ENCODE results near the gene GALNT5.

Gene GALNT5

DNA sequence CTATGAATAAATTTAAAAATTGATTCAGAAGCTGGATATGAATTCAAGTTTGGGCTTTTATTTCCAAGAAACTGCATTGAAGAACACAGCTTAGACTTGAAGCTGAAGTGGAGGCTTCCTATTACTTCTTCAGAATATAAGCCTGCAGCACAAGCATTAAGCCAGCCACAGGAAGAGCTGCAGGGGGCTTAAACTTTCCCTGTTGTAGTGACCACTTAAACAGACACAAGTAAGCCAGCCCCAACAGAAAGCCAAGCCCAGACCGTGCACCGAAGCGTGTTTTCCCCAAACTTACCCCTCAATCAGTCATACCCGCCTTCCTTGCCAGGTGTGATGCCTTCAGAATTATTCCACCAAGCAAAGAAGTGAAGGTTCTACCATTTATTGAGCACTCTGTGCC lies 39.5 kb downstream of the GALNT5 start:
- no peak for DNase-seq

GRCh38 chr2:157301307-157301706 lies 43.8 kb downstream of the GALNT5 start:
- no peak for DNase-seq

GRCh38 chr2:157302492-157303099 lies 45.1 kb downstream of the GALNT5 start:
- peak; percentile 57 for DNase-seq

GRCh38 chr2:157303612-157304011 lies 46.1 kb downstream of the GALNT5 start:
- DNase-seq, result no peak

- DNase-seq, result no peak
These were observed 47.6 kb downstream of the GALNT5 start for GRCh38 chr2:157304811-157305722.

DNA sequence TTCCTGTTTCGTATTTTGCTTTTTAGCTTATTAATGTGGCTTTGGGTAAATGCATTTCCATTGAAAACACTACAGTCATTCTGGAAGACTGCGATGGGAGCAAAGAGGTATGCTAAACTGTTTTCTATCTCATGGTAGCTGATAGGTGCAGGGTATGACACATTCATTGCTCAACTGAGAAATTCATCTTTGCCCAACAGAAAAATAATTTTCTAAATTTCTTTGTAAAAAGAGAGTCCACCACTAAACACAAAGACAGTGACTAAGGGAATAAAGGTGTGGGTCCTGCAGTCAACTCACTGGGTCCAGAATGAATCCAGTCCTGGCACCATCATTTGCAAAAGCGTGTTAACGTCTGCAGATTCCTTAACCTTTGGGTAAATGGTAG lies 48.2 kb downstream of the GALNT5 start:
- DNase-seq, result no peak

DNA sequence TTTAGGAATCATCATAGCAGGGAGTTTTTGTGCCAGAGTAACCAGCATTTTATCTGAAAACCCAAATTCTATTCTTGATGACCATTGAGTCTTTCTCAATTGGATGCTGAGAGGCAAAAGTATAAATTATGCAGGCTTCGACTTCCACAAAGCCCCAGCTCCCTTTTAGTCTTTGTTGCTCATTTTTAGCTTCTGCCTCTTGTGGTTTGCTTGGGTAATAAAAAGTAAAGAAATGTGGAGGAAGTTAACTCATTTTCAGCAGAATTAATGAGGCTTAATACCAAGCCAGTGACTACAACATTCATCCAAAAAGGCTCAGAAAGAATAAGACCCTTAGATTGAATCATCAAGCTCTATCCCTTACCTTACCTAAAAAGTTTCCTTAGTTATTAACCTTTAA lies 49.5 kb downstream of the GALNT5 start:
- DNase-seq, result no peak

- no peak for DNase-seq
These were observed 52.4 kb downstream of the GALNT5 start for GRCh38 chr2:157309878-157310277.

DNA sequence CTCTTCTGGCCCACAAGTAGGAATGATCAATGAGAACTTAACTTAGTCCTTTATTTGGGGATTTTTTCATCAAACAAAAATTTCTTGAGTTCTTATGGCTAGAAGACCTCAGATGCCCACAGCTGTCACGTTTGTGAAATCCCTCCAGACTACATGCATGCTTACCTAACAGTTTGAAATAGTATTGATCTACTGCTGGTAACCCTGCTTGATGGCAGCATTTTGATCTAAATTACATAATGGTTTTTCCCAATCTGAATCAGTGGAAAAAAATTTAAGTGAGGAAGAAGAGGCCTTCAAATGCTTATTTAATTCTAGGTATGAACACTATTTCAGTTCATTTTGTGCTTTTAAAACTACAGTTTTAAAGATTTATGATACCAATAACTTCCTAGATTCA lies 54.2 kb downstream of the GALNT5 start:
- DNase-seq, result no peak

DNA sequence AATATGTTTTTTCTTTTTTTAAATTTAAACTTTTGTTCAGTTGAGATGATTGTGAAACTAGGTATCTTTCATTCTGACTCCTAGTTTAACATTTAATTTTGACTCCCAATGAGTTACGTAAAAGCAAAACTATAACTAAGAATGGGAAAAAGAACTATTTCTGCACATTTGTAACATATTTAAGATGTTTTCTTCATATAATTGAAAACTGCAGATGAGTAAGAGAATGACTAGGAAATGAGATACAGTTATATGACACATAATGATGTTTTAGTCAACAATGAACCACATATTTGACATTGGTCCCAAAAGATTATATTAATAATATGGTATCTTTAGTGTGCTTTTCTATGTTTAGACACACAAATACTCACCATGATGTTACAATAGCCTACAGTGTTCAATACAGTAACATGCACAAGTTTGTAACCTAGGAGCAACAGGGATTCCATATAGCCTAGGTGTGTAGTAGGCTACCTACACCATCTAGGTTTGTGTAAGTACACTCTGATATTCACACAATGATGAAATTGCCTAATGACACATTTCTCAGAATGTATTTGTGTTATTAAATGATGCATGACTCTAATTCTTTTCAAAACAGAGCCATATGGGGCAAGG lies 55.5 kb downstream of the GALNT5 start:
- DNase-seq, result no peak

DNA sequence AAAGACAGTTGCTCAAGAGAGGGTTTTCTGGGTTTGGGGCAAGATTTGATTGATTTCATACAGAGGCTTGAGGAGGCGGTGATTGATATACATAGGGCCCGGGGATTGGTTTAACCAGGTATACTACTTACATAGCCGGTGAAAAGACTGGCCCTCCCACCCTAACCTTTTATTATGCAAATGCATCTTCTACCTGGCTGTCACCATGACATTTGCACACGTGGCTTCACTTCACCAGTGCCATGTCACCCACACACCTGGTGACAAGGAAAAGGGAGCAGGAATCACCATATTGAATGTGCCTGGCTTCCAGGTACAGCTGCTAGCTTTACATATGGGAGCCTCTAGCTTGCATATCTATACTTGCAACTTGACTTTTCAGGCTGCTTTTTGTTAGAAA lies 58.4 kb downstream of the GALNT5 start:
- DNase-seq, result no peak

DNA sequence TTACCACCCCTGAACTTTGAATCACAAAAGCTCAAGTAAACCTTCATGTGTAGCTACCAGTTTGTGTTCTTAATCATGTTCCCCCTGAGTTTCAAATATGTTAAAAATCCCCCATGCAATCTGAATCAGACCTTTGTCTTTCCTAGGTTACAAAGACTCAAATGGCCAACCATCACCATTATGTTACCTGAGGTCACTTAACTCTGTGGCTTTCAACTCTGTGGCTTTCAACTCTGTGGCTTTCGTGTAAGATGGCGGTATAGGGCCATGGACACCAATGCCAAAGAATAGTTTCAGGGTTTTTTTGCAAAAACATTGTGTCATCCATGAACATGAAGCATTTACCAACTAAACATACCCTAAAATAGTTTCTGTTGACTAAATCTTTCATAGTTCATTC lies 61.4 kb downstream of the GALNT5 start:
- no peak for DNase-seq

- no peak for DNase-seq
These were observed 62.3 kb downstream of the GALNT5 start for GRCh38 chr2:157319795-157320194.

- DNase-seq, result no peak
These were observed 62.9 kb downstream of the GALNT5 start for GRCh38 chr2:157320409-157320808.

GRCh38 chr2:157321466-157321865 lies 64.0 kb downstream of the GALNT5 start:
- no peak for DNase-seq

- no peak for DNase-seq
These were observed 64.9 kb downstream of the GALNT5 start for GRCh38 chr2:157322432-157322831.

DNA sequence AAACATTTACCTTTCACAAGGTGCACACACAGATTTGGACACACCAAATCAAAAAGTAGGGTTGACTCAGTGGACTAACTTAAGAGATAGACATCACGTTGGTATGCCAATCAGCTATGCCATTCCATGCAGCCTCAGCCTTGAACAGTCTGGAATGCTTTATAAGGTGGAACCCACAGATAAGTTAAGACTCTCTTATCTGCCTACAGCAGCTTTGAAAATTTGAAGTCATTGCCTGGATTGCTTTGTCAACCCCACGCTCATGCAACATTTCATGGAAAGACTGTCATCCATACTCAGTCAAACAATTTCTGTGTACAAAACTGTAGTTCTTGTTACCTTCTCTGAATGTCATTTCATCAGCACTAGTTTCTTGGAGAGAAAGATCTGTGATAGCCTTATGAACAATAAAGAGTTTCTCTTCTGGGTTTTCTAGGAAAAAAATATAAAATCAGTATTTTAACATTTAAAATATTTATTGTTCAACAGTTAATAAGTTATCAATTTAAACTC lies 66.9 kb downstream of the GALNT5 start:
- no peak for DNase-seq

- no peak for DNase-seq
These were observed 68.3 kb downstream of the GALNT5 start, which contains the start of gene ERMN for GRCh38 chr2:157325786-157326185. ERMN (minus strand) TSS chr2:157325824; CDS start chr2:157325642, 182 bp downstream.

DNA sequence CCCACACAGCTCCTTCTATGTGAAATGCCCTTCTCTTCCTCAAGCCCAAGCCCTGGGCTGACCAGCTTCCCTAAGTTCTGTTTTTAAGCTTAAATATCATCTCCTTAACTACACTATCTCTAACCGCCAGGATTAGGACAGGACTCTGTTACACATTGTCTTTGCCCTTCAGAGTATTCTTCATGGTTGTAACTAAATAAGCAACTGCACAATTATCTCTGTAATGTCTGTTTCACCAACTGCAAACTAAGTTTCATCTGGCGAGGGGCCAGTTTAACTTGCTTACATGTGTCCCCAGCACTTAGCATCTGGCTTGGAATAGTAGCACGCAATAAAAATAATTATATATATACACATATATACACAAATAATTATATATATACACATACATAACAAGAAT lies 69.2 kb downstream of the GALNT5 start:
- no peak for DNase-seq

GRCh38 chr2:157327200-157327599 lies 69.7 kb downstream of the GALNT5 start:
- DNase-seq, result no peak

- peak; percentile 11 for DNase-seq
These were observed 70.4 kb downstream of the GALNT5 start for GRCh38 chr2:157327621-157328500.

DNA sequence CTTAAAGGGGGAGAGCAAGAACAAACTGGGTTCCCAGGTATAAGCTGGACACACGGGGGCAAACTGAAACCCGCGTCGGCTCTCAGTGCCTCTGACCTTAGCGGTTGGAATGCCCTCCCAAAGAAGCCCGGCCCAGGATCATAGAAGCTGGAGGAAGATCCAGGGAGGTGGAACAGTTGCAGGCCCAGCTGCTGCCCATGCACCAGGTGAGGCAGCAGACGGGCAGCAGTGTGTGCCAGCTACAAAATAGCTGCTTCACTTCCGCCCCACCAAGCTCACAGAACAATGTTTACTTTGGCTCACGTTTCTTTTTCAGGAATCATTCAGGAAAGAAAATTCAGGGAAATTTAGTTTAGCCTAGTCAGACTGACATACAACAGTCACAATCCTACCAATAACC lies 72.0 kb downstream of the GALNT5 start:
- no peak for DNase-seq
